DMS 273 treated with DMSO at 0.1 percent for 48 hours (cell line): Measurements from ENCODE around the gene SLC22A31.

Experiments used
- DNase-seq: peaks from one replicate; lab custom pipeline; 2025; lab: John Stamatoyannopoulos, UW

SLC22A31 gene

DNA sequence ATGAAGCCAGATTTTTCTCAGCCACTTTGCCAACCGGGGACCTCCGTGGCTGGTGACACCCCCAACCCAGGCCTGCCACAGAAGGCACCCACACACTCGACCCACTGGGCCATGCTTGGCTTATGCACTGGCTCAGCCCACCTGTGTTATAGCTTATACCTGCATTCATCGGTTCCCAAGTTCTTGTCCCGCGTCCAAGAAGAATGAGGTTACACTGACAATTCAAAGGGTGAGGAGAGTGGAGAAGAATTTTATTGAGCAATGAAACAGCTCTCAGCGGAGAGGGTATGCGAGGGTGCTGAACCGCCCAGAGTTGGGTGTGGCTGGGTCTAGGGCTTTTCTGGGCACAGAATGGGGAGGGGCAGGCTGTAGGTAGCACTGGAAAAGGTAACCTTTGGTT, 51.0 kb downstream of the SLC22A31 start:
- DNase-seq = no peak

DNA sequence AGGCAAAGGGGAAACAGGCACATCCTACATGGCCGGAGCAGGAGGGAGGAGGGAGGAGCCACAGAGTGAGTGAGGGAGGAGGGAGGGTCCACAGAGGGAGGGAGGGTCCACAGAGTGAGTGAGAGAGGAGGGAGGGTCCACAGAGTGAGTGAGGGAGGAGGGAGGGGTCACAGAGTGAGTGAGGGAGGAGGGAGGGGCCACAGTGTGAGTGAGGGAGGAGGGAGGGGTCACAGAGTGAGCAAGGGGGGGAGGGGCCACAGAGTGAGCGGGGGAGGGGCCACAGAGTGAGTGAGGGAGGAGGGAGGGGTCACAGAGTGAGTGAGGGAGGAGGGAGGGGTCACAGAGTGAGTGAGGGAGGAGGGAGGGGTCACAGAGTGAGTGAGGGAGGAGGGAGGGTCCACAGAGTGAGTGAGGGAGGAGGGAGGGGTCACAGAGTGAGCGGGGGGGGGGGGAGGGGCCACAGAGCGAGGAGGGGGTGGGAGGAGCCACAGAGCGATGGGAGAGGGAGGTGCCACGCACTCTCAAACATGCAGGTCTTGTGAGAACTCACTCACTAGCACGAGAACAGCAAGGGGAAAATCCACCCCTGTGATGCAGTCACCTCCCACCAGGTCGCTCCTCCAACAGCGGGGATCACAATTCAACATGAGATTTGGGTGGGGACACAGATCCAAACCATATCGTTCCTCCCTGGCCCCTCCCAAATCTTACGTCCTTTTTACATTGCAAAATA, 53.1 kb downstream of the SLC22A31 start:
- no peak for DNase-seq

DNA sequence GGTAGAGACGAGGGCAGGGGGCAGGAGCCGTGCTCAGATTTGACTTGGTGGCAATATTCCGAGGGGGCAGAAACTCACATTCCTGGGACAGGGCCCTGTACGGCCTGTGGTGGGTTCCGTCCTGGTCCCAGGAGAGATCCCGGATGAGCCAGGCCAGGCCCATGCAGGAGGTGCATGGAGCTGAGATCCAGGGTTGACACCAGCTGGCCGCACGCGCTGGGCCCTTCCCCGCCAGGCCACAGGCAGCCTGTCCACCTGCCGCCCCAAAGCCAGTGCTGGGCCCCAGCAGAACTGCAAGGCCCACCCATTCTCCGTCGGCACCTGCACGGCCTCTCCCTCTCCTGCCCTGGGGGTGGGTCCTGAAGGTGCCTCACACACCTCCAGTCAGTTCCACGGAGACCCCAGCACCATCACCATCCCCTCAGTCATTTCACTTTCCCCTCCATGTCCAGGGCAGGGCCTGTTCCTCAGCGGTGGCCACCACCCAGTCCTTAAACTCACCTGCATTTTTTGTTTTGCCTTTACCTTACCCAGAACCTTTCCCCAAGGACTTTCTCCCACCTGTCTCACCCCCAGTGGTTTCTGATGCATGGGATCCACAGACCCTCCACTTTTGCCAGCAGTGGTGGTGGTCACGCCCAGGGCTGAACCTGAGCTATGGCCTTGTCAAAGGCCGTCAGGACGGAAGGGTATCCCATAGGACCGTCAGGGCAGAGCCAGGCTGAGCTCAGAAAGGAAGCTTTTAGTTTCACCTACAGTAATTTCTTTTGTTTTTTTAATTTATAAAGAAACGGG, 53.9 kb downstream of the SLC22A31 start:
- no peak for DNase-seq
